Measurements from ENCODE around the gene MYO1B.

Gene MYO1B

DNA sequence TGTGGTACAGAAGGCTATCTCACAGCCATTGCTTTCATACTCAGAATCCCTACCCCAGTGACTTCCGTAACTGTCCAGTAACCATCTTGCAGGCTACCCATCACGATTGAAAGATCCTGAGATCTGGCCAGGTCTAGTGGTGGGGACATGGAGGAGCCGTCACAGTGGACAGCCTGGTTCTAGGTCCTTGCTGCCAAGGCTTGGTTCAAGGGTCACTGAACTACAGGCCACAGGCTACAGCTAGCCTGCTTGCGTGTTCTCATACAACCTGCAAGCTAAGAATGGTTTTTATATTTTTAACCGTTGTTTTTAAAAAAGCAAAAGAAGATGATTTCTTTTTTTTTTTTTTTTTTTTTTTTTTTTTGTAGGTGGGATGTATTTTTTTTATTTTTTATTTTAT is 151.6 kb downstream of the MYO1B start:
- DNase-seq (ENCODE audit: low spot score), result no peak
- TF ChIP-seq, protein P1, sequence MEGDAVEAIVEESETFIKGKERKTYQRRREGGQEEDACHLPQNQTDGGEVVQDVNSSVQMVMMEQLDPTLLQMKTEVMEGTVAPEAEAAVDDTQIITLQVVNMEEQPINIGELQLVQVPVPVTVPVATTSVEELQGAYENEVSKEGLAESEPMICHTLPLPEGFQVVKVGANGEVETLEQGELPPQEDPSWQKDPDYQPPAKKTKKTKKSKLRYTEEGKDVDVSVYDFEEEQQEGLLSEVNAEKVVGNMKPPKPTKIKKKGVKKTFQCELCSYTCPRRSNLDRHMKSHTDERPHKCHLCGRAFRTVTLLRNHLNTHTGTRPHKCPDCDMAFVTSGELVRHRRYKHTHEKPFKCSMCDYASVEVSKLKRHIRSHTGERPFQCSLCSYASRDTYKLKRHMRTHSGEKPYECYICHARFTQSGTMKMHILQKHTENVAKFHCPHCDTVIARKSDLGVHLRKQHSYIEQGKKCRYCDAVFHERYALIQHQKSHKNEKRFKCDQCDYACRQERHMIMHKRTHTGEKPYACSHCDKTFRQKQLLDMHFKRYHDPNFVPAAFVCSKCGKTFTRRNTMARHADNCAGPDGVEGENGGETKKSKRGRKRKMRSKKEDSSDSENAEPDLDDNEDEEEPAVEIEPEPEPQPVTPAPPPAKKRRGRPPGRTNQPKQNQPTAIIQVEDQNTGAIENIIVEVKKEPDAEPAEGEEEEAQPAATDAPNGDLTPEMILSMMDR (IDR thresholded peaks at IDR 0.05; ENCODE audit: borderline replicate concordance, control extremely low read depth, extremely low read depth, insufficient read depth, missing control alignments), result no peak
- in situ Hi-C loops (cut with MboI; ENCODE audit: low sequenced_read_pairs, unreplicated experiment), result no loop called here

DNA sequence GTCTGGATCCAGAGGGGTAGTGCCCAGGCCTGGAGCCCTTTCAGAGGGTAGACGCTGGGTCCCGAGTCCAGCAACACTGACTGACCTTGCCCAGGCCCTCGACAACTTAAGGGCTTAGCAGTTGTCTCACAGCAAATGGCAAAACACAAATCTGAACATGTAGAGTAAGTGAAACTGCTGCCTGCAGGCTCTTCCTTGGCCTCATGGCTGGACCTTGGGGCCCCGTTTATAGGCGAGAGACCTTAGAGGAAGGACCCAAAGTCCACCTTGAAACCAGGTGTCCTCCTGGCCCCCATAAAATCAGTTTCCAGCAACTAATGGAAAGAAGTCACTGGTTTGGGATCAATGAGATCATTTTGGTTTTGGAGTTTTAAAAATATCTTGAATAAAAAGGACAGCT is 154.4 kb downstream of the MYO1B start:
- in situ Hi-C loops (cut with MboI; ENCODE audit: low sequenced_read_pairs, unreplicated experiment), result no loop called here
- TF ChIP-seq, protein P1 (IDR thresholded peaks at IDR 0.05; ENCODE audit: borderline replicate concordance, control extremely low read depth, extremely low read depth, insufficient read depth, missing control alignments), result no peak

DNA sequence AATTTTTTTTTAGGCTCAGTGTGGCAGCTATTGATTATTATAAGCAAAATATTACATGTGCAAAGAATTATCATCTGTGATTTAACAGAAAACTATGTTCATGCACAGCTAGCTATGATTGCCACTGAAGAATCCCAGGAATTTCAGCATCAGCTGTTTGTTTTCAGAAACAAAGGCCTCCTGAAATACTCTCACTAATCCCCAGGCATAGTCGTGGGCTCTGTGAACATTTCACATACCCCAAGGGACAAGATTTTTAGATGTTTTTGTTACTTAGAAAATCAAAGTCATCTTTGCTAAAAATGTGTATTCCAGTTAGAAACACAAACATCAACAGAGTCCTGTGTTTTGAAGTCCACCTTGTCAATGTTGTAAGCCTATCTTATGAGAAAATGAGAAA is 156.1 kb downstream of the MYO1B start:
- DNase-seq (ENCODE audit: low spot score), result no peak
- in situ Hi-C loops (cut with MboI; ENCODE audit: low sequenced_read_pairs, unreplicated experiment), result no loop called here
- TF ChIP-seq, protein P1 (IDR thresholded peaks at IDR 0.05; ENCODE audit: borderline replicate concordance, control extremely low read depth, extremely low read depth, insufficient read depth, missing control alignments), result no peak

More for the DNA sequence above, 154.4 kb downstream of the MYO1B start:
- DNase-seq (ENCODE audit: low spot score), result no peak

DNA sequence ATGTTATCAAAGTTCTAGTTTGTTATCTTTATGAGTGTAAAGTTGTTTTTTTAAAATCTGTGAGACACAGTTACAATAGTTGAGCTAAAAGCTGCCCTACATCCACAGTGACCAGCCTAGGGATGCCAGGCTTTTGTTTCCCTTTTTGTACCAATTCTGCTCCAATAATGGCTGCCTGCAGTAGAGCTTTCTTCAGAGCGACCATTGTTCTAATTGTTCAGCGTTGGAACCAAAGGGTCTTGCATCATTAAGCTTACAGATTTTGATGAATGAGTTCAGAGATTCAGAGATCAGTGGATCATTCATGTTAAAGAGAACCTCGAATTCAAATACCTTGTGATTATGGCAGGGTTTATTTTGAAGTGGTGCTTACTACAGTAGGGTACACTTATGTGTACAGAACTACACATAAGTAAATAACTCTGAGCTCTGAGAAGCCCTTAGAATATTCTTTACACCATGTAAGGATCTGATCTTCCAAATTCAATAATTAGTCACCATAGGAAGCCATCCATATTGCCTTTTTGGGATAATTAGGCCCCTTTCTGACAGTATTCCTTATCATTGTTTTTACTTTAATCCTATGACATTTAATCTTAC is 157.9 kb downstream of the MYO1B start:
- no peak for DNase-seq (ENCODE audit: low spot score)
- TF ChIP-seq, protein P1 (IDR thresholded peaks at IDR 0.05; ENCODE audit: borderline replicate concordance, control extremely low read depth, extremely low read depth, insufficient read depth, missing control alignments), result no peak
- in situ Hi-C loops (cut with MboI; ENCODE audit: low sequenced_read_pairs, unreplicated experiment), result no loop called here

DNA sequence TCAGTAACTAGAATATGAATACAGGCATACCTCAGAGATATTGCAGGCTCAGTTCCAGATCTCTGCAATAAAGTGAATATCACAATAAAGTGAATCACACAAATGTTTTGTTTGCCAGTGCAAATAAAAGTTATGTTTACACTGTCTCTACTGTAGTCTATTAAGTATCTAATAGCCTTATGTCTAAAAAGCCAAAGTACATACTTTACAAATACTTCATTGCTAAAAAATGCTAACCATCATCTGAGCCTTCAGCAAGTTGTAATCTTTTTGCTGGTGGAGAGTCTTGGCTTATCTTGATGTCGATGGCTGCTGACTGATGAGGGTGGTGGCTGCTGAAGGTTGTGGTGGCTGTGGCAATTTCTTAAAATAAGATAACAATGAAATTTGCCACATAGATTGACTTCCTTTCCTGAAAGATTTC is 159.4 kb downstream of the MYO1B start:
- in situ Hi-C loops (cut with MboI; ENCODE audit: low sequenced_read_pairs, unreplicated experiment), result no loop called here
- no peak for DNase-seq (ENCODE audit: low spot score)
- TF ChIP-seq, protein P1 (IDR thresholded peaks at IDR 0.05; ENCODE audit: borderline replicate concordance, control extremely low read depth, extremely low read depth, insufficient read depth, missing control alignments), result no peak

DNA sequence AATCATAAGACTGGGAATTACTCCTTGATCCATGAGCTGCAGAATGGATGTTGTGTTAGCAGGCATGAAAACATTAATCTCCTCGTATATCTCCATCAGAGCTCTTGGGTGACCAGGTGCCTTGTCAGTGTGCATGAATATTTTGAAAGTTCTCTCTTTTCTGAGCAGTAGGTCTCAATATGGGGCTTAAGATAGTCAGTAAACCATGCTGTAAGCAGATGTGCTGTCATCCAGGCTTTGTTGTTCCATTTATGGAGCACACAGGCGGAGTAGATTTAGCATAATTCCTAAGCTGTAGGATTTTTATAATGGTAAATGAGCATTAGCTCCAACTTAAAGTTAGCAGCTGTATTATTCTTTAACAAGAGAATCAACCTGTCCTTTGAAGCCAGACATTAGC is 160.3 kb downstream of the MYO1B start:
- DNase-seq (ENCODE audit: low spot score), result no peak
- TF ChIP-seq, protein P1 (IDR thresholded peaks at IDR 0.05; ENCODE audit: borderline replicate concordance, control extremely low read depth, extremely low read depth, insufficient read depth, missing control alignments), result no peak
- in situ Hi-C loops (cut with MboI; ENCODE audit: low sequenced_read_pairs, unreplicated experiment), result no loop called here
